ENCODE results near the gene FN1. TPM values are rescaled to one million over a fixed set of nuclear protein-coding genes. Genes with fewer than 3 reads are reported as not detected.

FN1 gene
- total RNA-seq, 1 experiment from 2014 or later = 133 TPM

DNA sequence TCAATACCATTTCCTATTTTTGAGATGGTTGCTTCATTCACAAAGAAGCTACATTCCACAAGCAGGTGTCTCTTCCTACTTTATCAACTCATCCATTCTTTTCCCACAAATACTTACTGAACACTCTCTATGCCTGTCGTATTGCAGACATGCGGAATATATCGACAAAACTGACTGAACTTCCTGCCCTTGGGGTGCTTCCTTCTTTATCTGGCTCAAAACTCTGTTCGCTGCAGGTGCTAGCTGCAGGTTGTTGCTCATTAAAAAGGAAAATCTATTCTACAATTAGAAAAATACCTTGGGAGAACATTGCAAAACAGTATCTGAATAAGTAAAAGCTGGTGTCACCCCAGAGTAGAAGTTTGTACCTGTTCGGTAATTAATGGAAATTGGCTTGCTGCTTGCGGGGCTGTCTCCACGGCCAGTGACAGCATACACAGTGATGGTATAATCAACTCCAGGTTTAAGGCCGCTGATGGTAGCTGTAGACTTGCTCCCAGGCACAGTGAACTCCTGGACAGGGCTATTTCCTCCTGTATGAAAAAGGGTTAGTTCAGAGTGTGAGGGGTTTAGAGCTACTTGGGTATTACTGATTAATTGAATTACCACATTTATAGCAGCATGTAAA is 52.1 kb downstream of the FN1 start:
- no peaks in the 10 kb centered on the region for H3K9me3 Mint-ChIP-seq (ENCODE audit: low read depth, unreplicated experiment)
- no peaks in the 10 kb centered on the region for H3K36me3 Mint-ChIP-seq (ENCODE audit: insufficient read depth, unreplicated experiment)
- no peak overlapping the region for H3K4me3 Mint-ChIP-seq (ENCODE audit: low read depth, unreplicated experiment)
- no TSS peak for BruUV-seq (replicated peaks)
- H3K27ac Mint-ChIP-seq (ENCODE audit: unreplicated experiment) = no peak overlapping the region
- TF ChIP-seq, protein P1, sequence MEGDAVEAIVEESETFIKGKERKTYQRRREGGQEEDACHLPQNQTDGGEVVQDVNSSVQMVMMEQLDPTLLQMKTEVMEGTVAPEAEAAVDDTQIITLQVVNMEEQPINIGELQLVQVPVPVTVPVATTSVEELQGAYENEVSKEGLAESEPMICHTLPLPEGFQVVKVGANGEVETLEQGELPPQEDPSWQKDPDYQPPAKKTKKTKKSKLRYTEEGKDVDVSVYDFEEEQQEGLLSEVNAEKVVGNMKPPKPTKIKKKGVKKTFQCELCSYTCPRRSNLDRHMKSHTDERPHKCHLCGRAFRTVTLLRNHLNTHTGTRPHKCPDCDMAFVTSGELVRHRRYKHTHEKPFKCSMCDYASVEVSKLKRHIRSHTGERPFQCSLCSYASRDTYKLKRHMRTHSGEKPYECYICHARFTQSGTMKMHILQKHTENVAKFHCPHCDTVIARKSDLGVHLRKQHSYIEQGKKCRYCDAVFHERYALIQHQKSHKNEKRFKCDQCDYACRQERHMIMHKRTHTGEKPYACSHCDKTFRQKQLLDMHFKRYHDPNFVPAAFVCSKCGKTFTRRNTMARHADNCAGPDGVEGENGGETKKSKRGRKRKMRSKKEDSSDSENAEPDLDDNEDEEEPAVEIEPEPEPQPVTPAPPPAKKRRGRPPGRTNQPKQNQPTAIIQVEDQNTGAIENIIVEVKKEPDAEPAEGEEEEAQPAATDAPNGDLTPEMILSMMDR (IDR thresholded peaks at IDR 0.05; ENCODE audit: unreplicated experiment) = no peak
- DNase-seq = no peak
- no peaks in the 10 kb centered on the region for H3K4me1 Mint-ChIP-seq (ENCODE audit: low read depth, unreplicated experiment)
- no peaks in the 10 kb centered on the region for H3K27me3 Mint-ChIP-seq (ENCODE audit: unreplicated experiment)
- CTCF ChIA-PET = interaction anchor here (0.6 kb wide), 1 partner anchor 1912 kb away, joined by 5 read pairs; no protein-coding TSS in a partner anchor
- intact Hi-C loops (cut with micrococcal nuclease; ENCODE audit: unreplicated experiment) = no loop called here

DNA sequence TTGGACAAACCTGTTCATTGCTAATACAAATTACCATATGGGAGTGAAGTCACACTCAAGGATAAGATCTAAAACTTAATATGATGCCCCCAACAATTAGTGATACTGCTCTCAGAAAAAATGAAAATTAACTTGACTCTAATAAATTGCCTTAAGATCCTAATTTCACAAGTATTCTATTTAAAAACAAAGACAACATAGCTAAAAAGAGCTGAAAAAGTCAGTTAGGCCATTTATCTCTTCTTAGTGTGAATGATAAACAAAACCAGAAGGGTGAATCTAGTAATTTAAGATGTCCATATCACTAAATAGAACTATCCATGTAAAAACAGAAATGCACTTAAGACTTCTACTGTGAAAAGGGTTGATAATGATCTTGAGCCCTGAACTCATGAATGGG is 53.4 kb downstream of the FN1 start:
- Mint-ChIP-seq H3K36me3 (ENCODE audit: insufficient read depth, unreplicated experiment) (no peaks in the 10 kb centered on the region), H3K9me3 (ENCODE audit: low read depth, unreplicated experiment) (no peaks in the 10 kb centered on the region), H3K27me3 (ENCODE audit: unreplicated experiment) (no peaks in the 10 kb centered on the region), H3K4me1 (ENCODE audit: low read depth, unreplicated experiment) (no peaks in the 10 kb centered on the region), H3K27ac (ENCODE audit: unreplicated experiment) (no peak overlapping the region), H3K4me3 (ENCODE audit: low read depth, unreplicated experiment) (no peak overlapping the region)
- no peak for DNase-seq
- CTCF ChIA-PET = no interaction called here
- TF ChIP-seq, protein P1 (IDR thresholded peaks at IDR 0.05; ENCODE audit: unreplicated experiment) = no peak
- intact Hi-C loops (cut with micrococcal nuclease; ENCODE audit: unreplicated experiment) = no loop called here
- BruUV-seq (replicated peaks) = no TSS peak

DNA sequence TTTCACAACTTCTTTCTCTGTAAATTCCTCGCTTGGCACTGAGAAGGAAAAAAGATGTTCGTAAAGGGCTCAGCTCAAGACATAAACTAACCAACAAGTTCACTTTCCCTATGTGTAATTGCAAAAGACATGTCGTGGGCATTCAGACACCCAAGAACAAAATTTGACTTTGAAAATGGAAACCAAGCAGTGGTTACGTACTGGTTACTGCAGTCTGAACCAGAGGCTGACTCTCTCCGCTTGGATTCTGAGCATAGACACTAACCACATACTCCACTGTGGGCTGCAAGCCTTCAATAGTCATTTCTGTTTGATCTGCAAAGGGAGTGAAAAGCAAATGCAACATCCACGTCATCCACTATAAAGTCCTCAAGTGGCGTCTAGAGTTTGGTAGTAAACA is 53.9 kb downstream of the FN1 start:
- H3K27ac Mint-ChIP-seq (ENCODE audit: unreplicated experiment) = no peak overlapping the region
- CTCF ChIA-PET = no interaction called here
- no peaks in the 10 kb centered on the region for H3K27me3 Mint-ChIP-seq (ENCODE audit: unreplicated experiment)

DNA sequence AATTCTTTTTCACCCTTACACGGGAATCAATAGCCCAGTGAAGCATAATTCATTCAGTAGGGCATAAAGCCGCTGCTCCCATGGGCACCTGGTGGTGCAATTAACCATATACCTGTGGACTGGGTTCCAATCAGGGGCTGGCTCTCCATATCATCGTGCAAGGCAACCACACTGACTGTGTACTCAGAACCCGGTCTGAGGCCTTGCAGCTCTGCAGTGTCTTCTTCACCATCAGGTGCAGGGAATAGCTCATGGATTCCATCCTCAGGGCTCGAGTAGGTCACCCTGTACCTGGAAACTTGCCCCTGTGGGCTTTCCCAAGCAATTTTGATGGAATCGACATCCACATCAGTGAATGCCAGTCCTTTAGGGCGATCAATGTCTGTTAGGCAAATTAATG is 55.2 kb downstream of the FN1 start:
- BruUV-seq (replicated peaks) = no TSS peak
- TF ChIP-seq, protein P1 (IDR thresholded peaks at IDR 0.05; ENCODE audit: unreplicated experiment) = no peak
- intact Hi-C loops (cut with micrococcal nuclease; ENCODE audit: unreplicated experiment) = no loop called here
- no peaks in the 10 kb centered on the region for H3K4me1 Mint-ChIP-seq (ENCODE audit: low read depth, unreplicated experiment)
- no peaks in the 10 kb centered on the region for H3K9me3 Mint-ChIP-seq (ENCODE audit: low read depth, unreplicated experiment)
- no peak overlapping the region for H3K4me3 Mint-ChIP-seq (ENCODE audit: low read depth, unreplicated experiment)
- H3K27me3 Mint-ChIP-seq (ENCODE audit: unreplicated experiment) = no peaks in the 10 kb centered on the region
- no peaks in the 10 kb centered on the region for H3K36me3 Mint-ChIP-seq (ENCODE audit: insufficient read depth, unreplicated experiment)
- H3K27ac Mint-ChIP-seq (ENCODE audit: unreplicated experiment) = no peak overlapping the region
- no peak for DNase-seq
- CTCF ChIA-PET = no interaction called here

More for the DNA sequence above, 53.9 kb downstream of the FN1 start:
- TF ChIP-seq, protein P1 (IDR thresholded peaks at IDR 0.05; ENCODE audit: unreplicated experiment) = no peak
- H3K4me1 Mint-ChIP-seq (ENCODE audit: low read depth, unreplicated experiment) = no peaks in the 10 kb centered on the region
- intact Hi-C loops (cut with micrococcal nuclease; ENCODE audit: unreplicated experiment) = no loop called here
- no peaks in the 10 kb centered on the region for H3K36me3 Mint-ChIP-seq (ENCODE audit: insufficient read depth, unreplicated experiment)
- BruUV-seq (replicated peaks) = no TSS peak
- no peaks in the 10 kb centered on the region for H3K9me3 Mint-ChIP-seq (ENCODE audit: low read depth, unreplicated experiment)
- H3K4me3 Mint-ChIP-seq (ENCODE audit: low read depth, unreplicated experiment) = no peak overlapping the region
- DNase-seq = no peak
